Measurements from ENCODE around the gene ITGA3. TPM values are rescaled to one million over a fixed set of nuclear protein-coding genes. Genes with fewer than 3 reads are reported as not detected.

Gene ITGA3
- total RNA-seq = 1 to 10 TPM; 8.4 to 8.7 TPM

DNA sequence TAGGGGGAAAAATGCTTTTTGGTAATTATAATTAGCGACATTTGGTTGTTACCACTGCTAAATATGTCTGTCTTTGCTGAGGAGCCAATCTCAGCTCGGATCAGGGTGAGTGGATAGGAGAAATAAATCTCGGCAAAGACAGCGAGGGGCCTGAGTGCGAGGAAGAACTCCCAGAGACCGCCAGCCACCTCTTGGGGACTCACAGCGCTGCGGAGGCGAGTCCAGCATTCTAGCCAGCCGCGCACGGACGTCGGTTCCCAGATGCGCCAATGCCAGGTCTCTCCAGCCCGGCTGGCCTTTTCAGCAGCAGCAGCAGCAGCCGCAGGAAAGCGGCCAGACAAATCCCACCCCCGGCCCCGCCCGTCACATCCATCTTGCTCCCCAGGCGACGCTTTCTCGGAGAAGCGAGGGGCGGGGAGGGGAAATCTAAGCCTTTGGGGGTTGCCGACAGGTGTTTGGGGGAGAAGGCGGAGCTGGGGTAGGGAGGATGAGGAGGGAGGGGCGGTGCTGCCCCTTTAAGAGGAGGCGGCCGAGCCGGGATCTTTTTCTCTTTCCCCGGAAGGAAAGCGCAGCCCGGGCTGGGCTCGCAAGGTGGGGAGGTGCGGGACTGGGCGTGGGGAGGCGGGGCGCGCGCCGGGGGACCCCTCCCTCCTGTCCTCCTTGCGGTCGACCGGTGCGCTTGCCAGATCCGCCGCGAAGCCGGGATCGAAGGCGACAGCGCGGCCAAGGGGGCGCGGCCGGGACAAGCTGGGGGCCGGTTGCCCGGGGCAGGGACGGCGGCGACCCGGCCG lies at the start of gene ITGA3:
TSS of gene ITGA3 (plus strand) at position 685 of the 791 bp plus-strand sequence. CDS start 330 bp downstream, outside the sequence.

DNA sequence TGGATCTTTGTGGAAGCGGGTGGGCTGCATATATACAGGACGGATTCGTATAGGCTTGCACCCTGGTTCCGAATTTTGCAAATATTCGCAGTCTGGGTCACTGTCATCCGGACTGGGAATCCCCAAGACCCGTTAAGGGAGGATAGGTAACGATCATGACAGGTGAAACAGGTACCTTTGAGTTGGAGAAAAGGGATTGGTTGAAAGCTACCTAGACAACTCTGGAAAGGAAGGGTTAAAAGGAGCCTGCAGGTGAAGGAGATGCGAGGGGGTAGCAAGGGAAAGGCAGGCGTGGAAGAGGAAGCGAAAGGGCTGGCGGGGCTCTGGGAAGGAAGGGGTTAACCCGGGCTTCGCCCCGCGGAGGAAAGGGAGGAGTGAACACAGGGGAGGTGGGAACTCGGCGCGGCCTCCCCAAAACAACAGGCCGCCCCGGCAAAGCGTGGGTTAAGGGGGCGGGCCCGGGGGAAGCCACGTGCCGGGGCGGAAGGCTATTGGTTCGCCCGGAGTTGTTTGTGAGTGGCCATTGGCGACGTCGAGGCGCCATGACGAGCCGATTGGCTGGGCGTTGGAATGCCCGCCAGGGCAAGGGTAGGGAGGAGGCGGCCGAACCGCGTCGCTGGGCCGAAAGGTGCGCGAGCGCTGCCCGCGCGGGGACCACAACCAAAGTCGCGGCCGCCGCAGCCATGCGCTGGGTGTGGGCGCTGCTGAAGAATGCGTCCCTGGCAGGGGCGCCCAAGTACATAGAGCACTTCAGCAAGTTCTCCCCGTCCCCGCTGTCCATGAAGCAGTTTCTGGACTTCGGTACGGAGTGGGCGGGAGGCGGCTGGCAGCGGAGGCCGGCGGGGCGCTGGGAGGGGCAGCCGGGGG lies 39.1 kb downstream of the ITGA3 start, which contains the start of gene PDK2:
TSS of gene PDK2 (plus strand) at position 599 of the 867 bp plus-strand sequence. CDS start at position 684, 85 bp downstream.

DNA sequence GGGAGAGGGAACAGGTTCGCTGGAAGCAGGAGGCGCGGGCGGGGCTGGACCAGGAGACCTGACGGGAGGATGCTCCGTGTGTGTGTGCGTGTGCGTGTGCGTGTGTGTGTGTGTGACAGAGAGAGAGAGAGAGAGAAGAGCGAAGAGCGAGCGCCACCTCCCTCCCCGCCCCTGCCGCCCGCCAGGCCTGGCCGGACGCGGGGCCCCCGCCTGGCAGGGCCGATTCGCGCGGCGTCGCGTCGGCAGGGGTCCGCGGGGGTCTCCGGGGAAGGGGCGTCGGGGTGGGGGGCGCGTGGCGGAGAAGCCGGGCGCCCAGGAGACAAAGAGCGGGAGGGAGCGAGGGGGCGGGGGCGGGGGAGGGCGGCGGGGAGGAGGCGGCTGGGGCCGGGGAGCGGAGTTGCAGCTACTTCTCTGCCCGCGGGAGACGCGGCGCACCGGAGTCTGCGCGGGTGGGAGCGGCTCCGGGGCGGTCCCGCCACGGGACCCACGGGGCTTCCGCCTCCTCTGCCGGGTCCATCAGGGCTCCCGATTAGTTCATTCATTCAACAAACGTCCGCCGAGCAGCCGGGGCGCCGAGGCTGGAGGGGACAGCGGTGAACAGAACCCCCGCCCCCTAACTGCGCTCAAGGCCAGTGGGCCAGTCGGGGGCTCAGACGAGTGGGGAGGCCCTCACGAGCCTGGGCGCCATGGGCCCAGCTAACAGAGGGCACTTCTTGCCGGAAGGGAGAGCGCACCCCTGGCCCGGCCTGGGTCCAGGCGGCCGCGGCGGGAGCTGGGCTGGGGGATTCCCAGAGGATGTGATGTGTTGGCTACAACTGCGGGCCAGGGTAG lies 74.0 kb downstream of the ITGA3 start, which contains the start of gene SAMD14:
TSS of gene SAMD14 (minus strand) at position 433 of the 831 bp plus-strand sequence. CDS start 5,201 bp downstream, outside the sequence.

Other genes with a start within 250 kb of the ITGA3 start
- gene TAC4, start 208.0 kb upstream of the ITGA3 start, total RNA-seq = not detected
- gene DLX4, start 86.9 kb upstream of the ITGA3 start, total RNA-seq = under 1 TPM; 0.18 to 0.24 TPM
- not detected for gene DLX3, start 60.9 kb upstream of the ITGA3 start, total RNA-seq
- 10 to 100 TPM; 25.7 to 26.1 TPM for gene PDK2, start 39.2 kb downstream of the ITGA3 start, total RNA-seq
- gene SAMD14, start 74.0 kb downstream of the ITGA3 start, total RNA-seq = under 1 TPM; 0.43 to 0.79 TPM
- 100 to 1,000 TPM; 129 to 136 TPM for gene PPP1R9B, start 94.6 kb downstream of the ITGA3 start, total RNA-seq
- gene SGCA, start 109.9 kb downstream of the ITGA3 start, total RNA-seq = not detected
- 1 to 10 TPM in 1 of 2 experiments, under 1 TPM in 1; 0.15 to 1.7 TPM for gene COL1A1, start 145.5 kb downstream of the ITGA3 start, total RNA-seq
- not detected for gene TMEM92, start 218.4 kb downstream of the ITGA3 start, total RNA-seq